Lower leg skin (tissue), 4 donors: Measurements from ENCODE around the gene MYT1. TPM values are rescaled to one million over a fixed set of nuclear protein-coding genes. Genes with fewer than 3 reads are reported as not detected.

Experiments
- DNase-seq, 2 donors: peaks; one replicate each; pipeline ENCODE4 v3.0.0-alpha.2; 2019; ENCODE audit warnings: low spot score in 2 of 2
- H3K4me3 ChIP-seq: fragments of 200-600 bp; sonication (generic); 2 replicates; pipeline ENCODE4 v1.5.1; 2017; ENCODE audit warnings: mild to moderate bottlenecking, low read depth; ENCODE audit not compliant: poor library complexity, severe bottlenecking
- POLR2A ChIP-seq, 2 donors: fragments of 450-650 bp; IDR thresholded peaks; one replicate each; pipeline ENCODE4 v1.6.1; 2016 to 2017; ENCODE audit warnings: antibody characterized with exemption in 2 of 2, mild to moderate bottlenecking in 1 of 2, moderate library complexity in 1 of 2
- whole genome bisulfite sequencing, 2 donors: methylation state at CpG; one replicate each; pipeline ENCODE4 v1.1.5; 2018; 5-methylcytosine and 5-hydroxymethylcytosine counted together
- intact Hi-C: fragments of 100-400 bp; cut with DNase I; formaldehyde crosslinking; loops from one replicate; pipeline ENCODE4 v1.15.0; 2023; ENCODE audit warnings: low total_unique reads
- total RNA-seq, 4 donors: library from RNA; depleted of rRNA; stranded (reverse); fragments of >200 nt; gene quantifications; one replicate each; pipeline ENCODE4 v1.1.0, GENCODE V29; 2016
- TF ChIP-seq, protein P1 (sequence below), 3 donors: fragments of 450-650 bp; IDR thresholded peaks; one replicate each; pipeline ENCODE4 v1.5.1; 2016; ENCODE audit warnings: antibody characterized with exemption in 3 of 3, mild to moderate bottlenecking in 3 of 3, moderate library complexity in 2 of 3

The MYT1 gene
- total RNA-seq, 4 donors from 2014 or later = 0.26 TPM; not detected in 3

DNA sequence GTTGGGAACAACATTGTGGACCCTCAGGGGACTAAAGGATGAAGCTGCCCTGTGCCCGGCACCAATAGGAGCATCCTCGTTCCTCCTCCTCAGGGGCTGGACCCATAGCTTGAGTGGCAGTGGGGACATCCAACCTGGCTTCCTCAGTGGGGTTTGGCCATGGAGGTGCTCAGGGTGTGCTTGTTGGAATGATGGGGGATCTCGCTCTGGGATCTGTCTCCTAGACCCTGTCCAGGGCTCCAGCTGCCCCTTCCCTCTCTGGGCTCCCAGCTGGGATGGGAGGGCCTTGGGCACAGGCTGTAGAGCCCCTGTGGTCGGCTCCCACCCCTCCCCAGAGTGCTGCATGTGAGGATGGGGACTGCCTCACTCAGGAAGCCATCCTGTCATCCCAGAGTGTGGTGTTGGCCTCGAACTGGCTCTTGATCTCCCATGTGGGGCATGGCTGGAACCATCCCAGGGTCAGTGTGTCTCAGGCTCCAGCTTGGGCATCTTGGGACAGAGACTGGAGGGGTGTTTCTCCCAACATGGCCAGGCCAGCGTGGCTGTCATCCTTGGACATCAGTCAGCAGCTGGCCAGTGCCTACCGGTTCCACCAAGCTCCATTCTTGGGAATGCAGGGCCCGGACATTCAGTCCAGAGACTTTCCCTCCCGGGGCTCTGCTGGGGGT, 9.5 kb upstream of the MYT1 start:
- TF ChIP-seq POLR2A (IDR thresholded peaks at IDR 0.05) = no peak
- TF ChIP-seq, protein P1, sequence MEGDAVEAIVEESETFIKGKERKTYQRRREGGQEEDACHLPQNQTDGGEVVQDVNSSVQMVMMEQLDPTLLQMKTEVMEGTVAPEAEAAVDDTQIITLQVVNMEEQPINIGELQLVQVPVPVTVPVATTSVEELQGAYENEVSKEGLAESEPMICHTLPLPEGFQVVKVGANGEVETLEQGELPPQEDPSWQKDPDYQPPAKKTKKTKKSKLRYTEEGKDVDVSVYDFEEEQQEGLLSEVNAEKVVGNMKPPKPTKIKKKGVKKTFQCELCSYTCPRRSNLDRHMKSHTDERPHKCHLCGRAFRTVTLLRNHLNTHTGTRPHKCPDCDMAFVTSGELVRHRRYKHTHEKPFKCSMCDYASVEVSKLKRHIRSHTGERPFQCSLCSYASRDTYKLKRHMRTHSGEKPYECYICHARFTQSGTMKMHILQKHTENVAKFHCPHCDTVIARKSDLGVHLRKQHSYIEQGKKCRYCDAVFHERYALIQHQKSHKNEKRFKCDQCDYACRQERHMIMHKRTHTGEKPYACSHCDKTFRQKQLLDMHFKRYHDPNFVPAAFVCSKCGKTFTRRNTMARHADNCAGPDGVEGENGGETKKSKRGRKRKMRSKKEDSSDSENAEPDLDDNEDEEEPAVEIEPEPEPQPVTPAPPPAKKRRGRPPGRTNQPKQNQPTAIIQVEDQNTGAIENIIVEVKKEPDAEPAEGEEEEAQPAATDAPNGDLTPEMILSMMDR (IDR thresholded peaks at IDR 0.05) = no peak
- no peak overlapping the region for H3K4me3 ChIP-seq
- intact Hi-C loops = no loop called here
- 76 to 86% methylated on average over 5 to 9 of the region's 9 CpGs for WGBS, 2 donors
- DNase-seq = no peak

DNA sequence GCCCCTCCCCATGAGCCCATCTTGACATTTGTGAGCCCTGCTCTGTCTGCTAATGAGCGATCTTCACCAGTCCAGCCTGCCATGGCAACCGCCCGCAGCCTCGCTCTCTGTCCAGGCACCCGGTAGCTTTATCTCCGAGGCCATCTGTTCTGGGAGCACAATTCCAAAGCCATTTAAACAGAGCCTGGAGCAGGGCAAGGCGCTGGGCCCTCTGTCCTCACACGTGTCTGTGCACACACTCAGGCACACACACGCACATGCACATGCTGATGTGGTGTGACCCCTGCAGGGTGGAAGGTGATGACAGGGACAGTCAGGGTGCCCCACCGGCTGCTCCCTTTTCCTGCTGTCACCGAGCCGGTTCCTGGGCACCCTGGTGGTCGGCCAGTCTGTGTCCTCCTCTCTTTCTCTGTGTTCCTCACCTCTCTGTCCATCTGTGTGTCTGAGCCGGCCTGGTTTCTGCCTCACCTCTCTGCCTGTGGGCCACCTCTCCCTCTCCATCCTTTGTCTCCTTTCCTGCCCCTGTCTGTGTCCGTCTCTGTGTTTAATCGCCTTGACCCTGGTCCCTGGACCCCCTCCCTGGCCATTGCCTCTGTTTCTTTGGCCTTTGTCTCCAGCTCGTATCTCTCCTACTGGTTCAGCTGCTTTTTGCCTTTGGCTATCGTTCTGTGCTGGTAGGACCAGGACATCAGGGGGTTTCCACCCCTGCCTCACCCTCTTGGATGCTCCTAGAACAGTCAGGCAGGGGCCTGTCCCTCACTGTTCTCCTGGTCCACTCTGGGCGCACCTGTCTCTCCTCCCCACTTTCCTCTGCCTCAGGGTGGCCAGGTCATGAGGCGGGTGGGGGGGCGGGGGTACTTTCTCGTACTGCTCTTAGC, 8.8 kb upstream of the MYT1 start:
- no peak for DNase-seq
- TF ChIP-seq, protein P1 (IDR thresholded peaks at IDR 0.05) = no peak
- TF ChIP-seq POLR2A (IDR thresholded peaks at IDR 0.05) = no peak
- 71 to 77% methylated on average over 19 to 22 of the region's 22 CpGs for WGBS, 2 donors
- no peak overlapping the region for H3K4me3 ChIP-seq
- intact Hi-C loops = no loop called here

DNA sequence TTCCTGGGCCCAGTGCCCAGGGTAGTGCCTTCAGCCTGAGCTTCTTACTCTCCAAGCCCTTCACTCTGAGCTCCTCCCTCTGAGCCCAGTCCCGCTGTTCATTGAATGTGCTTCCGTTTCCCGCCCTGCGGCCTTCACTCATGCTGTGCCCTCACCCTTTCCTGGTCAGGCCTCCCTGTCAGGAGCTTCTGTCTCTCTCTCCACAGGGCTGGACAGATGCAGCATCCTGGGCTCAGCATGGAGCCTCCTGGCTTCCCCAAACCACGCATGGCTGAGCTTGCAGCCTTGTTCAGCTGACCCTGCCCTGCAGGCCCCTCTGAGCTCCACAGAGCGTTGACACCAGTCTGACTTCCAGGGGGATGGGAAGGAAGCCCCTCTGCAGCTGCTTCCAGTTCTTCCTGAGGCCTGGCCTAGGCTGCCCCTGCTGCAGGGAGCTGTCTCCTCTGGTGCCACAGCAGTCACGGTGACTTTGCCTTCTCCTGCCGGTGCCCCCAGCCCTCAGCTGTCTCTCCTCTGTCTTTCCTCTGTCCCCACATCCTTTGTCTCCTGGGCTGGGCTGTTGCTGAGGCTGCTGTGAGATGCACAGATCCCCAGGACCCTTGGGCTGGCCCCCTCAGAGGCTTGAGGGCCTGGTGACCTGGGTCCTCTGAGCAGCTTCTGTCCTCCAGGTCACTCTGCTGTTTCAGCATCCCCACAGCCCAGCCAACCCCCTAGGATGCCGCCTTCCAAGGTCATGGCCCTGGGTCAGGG, 7.9 kb upstream of the MYT1 start:
- TF ChIP-seq POLR2A (IDR thresholded peaks at IDR 0.05) = no peak
- TF ChIP-seq, protein P1 (IDR thresholded peaks at IDR 0.05) = no peak
- no peak for DNase-seq
- intact Hi-C loops = no loop called here
- H3K4me3 ChIP-seq = no peak overlapping the region
- WGBS, 2 donors = 63 to 67% methylated on average over 9 of the region's 9 CpGs

DNA sequence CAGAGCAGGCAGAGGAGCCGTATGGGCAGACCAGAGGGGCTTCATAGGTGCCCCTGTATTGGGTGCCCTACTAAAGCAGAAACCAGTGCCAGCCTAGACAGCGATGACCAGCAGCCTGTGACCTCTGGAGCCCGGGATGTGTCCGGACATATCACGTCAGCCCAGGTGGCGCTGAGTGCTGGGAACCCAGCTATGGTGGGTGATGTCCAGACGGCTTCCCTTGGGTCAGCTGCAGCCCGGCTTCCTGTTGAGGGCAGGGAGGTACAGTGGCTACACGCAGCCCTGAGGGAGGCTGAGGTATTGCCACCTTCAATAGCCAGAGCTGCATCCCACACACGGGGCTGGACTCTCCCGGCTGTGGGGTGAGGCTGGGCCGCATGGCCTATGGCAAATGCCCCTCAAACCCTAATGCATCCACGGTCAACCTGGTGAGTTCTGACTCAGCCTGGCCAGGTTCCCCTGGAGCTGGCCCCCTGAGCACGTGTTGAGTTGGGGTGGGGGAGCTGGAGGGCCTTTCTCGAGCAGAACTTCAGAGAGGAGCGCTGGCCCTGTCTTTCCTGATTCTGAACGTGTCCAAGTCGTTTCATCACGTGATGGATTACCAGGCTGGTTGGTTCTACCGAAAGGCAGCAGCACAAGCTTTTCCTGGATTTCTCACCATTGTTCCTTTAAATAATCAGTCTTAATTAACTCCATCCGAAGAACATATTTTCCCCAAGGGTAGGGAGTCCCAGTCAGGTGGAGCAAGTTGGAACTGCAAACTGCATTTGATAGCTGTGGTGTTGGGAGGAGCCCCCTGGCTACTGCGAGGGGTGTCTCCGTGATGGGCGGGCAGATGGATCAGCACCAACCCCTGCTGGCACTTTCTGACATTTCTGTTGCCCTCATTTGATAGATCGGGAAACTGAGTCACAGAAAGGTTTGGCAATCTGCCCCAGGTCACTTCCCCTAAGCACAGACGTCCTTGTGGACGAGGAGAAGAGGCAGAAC, 7.1 kb upstream of the MYT1 start:
- no peak for TF ChIP-seq POLR2A (IDR thresholded peaks at IDR 0.05)
- TF ChIP-seq, protein P1 (IDR thresholded peaks at IDR 0.05) = no peak
- intact Hi-C loops = no loop called here
- no peak overlapping the region for H3K4me3 ChIP-seq
- whole genome bisulfite sequencing, 2 donors = 50 to 52% methylated on average over 20 to 23 of the region's 27 CpGs
- DNase-seq = no peak

DNA sequence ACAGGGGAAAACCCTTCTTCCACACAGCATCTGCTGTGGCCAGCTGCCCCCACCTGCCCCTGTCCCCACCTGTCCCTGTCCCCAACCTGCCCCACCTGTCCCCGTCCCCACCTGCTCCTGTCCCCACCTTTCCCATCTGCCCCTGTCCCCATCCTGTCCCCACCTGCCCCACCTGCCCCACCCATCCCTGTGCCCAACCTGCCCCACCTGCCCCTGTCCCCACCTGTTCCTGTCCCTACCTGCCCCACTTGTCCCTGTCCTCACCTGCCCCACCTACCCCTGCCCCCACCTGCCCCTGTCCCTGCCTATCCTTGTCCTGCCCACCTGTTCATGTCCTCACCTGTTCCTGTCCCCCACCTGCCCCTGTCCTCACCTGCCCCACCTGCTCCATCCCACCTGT, 6.4 kb upstream of the MYT1 start:
- no peak for DNase-seq
- WGBS, 2 donors = 38 to 56% methylated on average over 1 of the region's 1 CpG
- no peak for TF ChIP-seq POLR2A (IDR thresholded peaks at IDR 0.05)
- TF ChIP-seq, protein P1 (IDR thresholded peaks at IDR 0.05) = no peak

More for the DNA sequence above, 6.4 kb upstream of the MYT1 start:
- intact Hi-C loops = no loop called here
- H3K4me3 ChIP-seq = no peak overlapping the region
